ENCODE results near the gene SHB. TPM values are rescaled to one million over a fixed set of nuclear protein-coding genes. Genes with fewer than 3 reads are reported as not detected.

Gene SHB
- total RNA-seq, 4 donors from 2014 or later = 9.7 to 17.5 (median 14.2) TPM

- no peak for TF ChIP-seq POLR2A (IDR thresholded peaks at IDR 0.05)
- TF ChIP-seq POLR2AphosphoS5 (IDR thresholded peaks at IDR 0.05) = no peak
- no peak for TF ChIP-seq CTCF (IDR thresholded peaks at IDR 0.05)
- 89 to 100% methylated on average over 1 to 3 of the region's 3 CpGs for WGBS, 2 donors (ENCODE audit: low coverage in 1 of 2)
- H3K4me3 ChIP-seq = no peak overlapping the region
- H3K36me3 ChIP-seq = peaks cover 0 to 8% of the 10 kb centered on the region in 2 donors
- no peaks in the 10 kb centered on the region for H3K27me3 ChIP-seq
- no peak for ATAC-seq
- H3K27ac ChIP-seq = no peak overlapping the region
- no peaks in the 10 kb centered on the region for H3K9me3 ChIP-seq
- H3K4me1 ChIP-seq = no peaks in the 10 kb centered on the region
Observed at GRCh38 chr9:37978983-37979382, 90.0 kb downstream of the SHB start.

GRCh38 chr9:37978481-37978864 lies 90.6 kb downstream of the SHB start:
- 73 to 83% methylated on average over 6 of the region's 6 CpGs for WGBS, 2 donors (ENCODE audit: low coverage in 1 of 2)
- ATAC-seq = no peak
- Histone ChIP-seq H3K9me3 (no peaks in the 10 kb centered on the region), H3K4me3 (no peak overlapping the region), H3K27ac (no peak overlapping the region), H3K36me3 (peaks cover 0 to 13% of the 10 kb centered on the region in 2 donors), H3K4me1 (no peaks in the 10 kb centered on the region), H3K27me3 (no peaks in the 10 kb centered on the region)
- no peak for TF ChIP-seq EP300 (IDR thresholded peaks at IDR 0.05)
- TF ChIP-seq POLR2A (IDR thresholded peaks at IDR 0.05) = no peak
- TF ChIP-seq CTCF (IDR thresholded peaks at IDR 0.05) = no peak
- no peak for TF ChIP-seq POLR2AphosphoS5 (IDR thresholded peaks at IDR 0.05)

- H3K4me1 ChIP-seq = no peaks in the 10 kb centered on the region
- H3K4me3 ChIP-seq = no peak overlapping the region
- TF ChIP-seq POLR2A (IDR thresholded peaks at IDR 0.05) (no peak), POLR2AphosphoS5 (IDR thresholded peaks at IDR 0.05) (no peak), EP300 (IDR thresholded peaks at IDR 0.05) (no peak), CTCF (IDR thresholded peaks at IDR 0.05) (no peak)
- peaks cover 0 to 17% of the 10 kb centered on the region in 2 donors for H3K36me3 ChIP-seq
- H3K27ac ChIP-seq = no peak overlapping the region
- no peaks in the 10 kb centered on the region for H3K27me3 ChIP-seq
- no peak for ATAC-seq
- H3K9me3 ChIP-seq = no peaks in the 10 kb centered on the region
- WGBS, 2 donors (ENCODE audit: low coverage in 1 of 2) = 60 to 100% methylated on average over 2 to 5 of the region's 5 CpGs
Observed at GRCh38 chr9:37977851-37978480, 91.1 kb downstream of the SHB start.

GRCh38 chr9:37976714-37977477 lies 92.1 kb downstream of the SHB start:
- H3K9me3 ChIP-seq = no peaks in the 10 kb centered on the region
- no peak overlapping the region for H3K4me3 ChIP-seq
- no peaks in the 10 kb centered on the region for H3K27me3 ChIP-seq
- H3K4me1 ChIP-seq = no peaks in the 10 kb centered on the region
- TF ChIP-seq POLR2AphosphoS5 (IDR thresholded peaks at IDR 0.05) (peak; percentile 72), POLR2A (IDR thresholded peaks at IDR 0.05) (no peak), CTCF (IDR thresholded peaks at IDR 0.05) (no peak), EP300 (IDR thresholded peaks at IDR 0.05) (no peak)
- ATAC-seq = peak; percentile 65
- WGBS, 2 donors (ENCODE audit: low coverage in 1 of 2) = 49 to 51% methylated on average over 7 to 8 of the region's 8 CpGs
- H3K27ac ChIP-seq = peak overlapping the region in 1 of 4 donors; percentile 3
- H3K36me3 ChIP-seq = peaks cover 0 to 25% of the 10 kb centered on the region in 2 donors

GRCh38 chr9:37975639-37976038 lies 93.4 kb downstream of the SHB start:
- Histone ChIP-seq H3K9me3 (no peaks in the 10 kb centered on the region), H3K27me3 (no peaks in the 10 kb centered on the region), H3K4me3 (no peak overlapping the region), H3K4me1 (no peaks in the 10 kb centered on the region), H3K27ac (no peak overlapping the region), H3K36me3 (peaks cover 0 to 29% of the 10 kb centered on the region in 2 donors)
- TF ChIP-seq POLR2AphosphoS5 (IDR thresholded peaks at IDR 0.05) (no peak), EP300 (IDR thresholded peaks at IDR 0.05) (no peak), CTCF (IDR thresholded peaks at IDR 0.05) (no peak), POLR2A (IDR thresholded peaks at IDR 0.05) (no peak)
- 88 to 93% methylated on average over 4 of the region's 4 CpGs for WGBS, 2 donors (ENCODE audit: low coverage in 1 of 2)
- no peak for ATAC-seq
